ENCODE measurements around the gene NR2C2AP. TPM values are rescaled to one million over a fixed set of nuclear protein-coding genes. Genes with fewer than 3 reads are reported as not detected.

NR2C2AP gene
- total and polyA plus RNA-seq, 2 donors (not counting 3 experiments of a cell fraction or from before 2014, with no cell fraction given), result 11.9 to 17.5 TPM

DNA sequence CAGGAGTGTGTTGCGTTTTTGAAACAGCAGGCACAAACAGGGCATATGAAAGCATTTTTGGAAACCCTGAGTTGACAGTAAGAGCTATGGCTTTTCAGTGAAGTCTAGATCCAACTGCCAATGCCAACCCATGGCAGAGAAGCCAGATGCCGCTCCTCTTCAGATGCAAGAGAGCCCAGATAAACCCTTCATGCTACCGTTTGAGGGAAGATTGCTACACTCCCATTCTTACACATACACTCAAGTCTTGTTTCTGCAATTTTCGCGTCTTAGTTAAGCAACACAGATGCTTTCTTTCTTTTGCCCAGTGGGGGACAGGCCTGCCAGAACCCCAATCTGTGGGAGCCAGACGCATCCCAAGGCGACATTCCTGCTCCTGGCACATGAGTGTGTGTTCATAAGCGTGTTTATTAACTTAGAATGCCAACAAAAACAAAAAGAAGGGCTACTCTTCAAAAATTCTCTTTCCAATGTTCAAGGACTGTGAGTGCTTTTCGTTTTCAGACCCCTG, 21.7 kb downstream of the NR2C2AP start:
- H3K27ac ChIP-seq (ENCODE audit: insufficient read depth, low read depth, low read length), result no peak overlapping the region
- H3K4me3 ChIP-seq (replicated peaks in 1 of 3; ENCODE audit: insufficient read depth in 1 of 3, low read depth in 1 of 3, low read length in 3 of 3), result no peak overlapping the region
- TF ChIP-seq EZH2 (IDR thresholded peaks at IDR 0.05; ENCODE audit: borderline replicate concordance, low read depth, low read length, severe bottlenecking), result no peak
- no peak for TF ChIP-seq POLR2AphosphoS5 (IDR thresholded peaks at IDR 0.05; ENCODE audit: insufficient read depth, low read depth, low read length)
- no peak for TF ChIP-seq MYC (IDR thresholded peaks at IDR 0.05; ENCODE audit: low read depth, low read length)
- TF ChIP-seq, protein P1, sequence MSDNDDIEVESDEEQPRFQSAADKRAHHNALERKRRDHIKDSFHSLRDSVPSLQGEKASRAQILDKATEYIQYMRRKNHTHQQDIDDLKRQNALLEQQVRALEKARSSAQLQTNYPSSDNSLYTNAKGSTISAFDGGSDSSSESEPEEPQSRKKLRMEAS (IDR thresholded peaks at IDR 0.05; ENCODE audit: insufficient read depth, insufficient read length), result no peak
- no peak for TF ChIP-seq GATA2 (IDR thresholded peaks at IDR 0.05; ENCODE audit: insufficient read depth, insufficient read length, low read depth, low read length)
- TF ChIP-seq JUN (IDR thresholded peaks at IDR 0.05; ENCODE audit: borderline replicate concordance, insufficient read depth, insufficient read length, low read depth), result no peak
- no peak for TF ChIP-seq POLR2A (IDR thresholded peaks at IDR 0.05; ENCODE audit: low read depth, low read length)
- TF ChIP-seq FOS (IDR thresholded peaks at IDR 0.05; ENCODE audit: borderline replicate concordance, insufficient read depth, low read length), result no peak
- dilution Hi-C loops (cut with MboI; ENCODE audit: extremely low pct_ligation_motif_present, low sequenced_read_pairs) (no loop called here), intact Hi-C loops (cut with micrococcal nuclease) (no loop called here)
- no peak for DNase-seq (ENCODE audit: low read depth, low spot score)
- H3K9me3 ChIP-seq (replicated peaks; ENCODE audit: control insufficient read depth, insufficient read depth, low read length), result no peaks in the 10 kb centered on the region
- FAIRE-seq, result no peak
- H3K4me1 ChIP-seq (ENCODE audit: control insufficient read depth, extremely low read depth, insufficient read depth, low read length), result no peaks in the 10 kb centered on the region
- H3K27me3 ChIP-seq (ENCODE audit: control insufficient read depth in 2 of 2, insufficient read depth in 2 of 2, low read length in 2 of 2), result no peaks in the 10 kb centered on the region
- CTCF ChIA-PET, result no interaction called here
- no peaks in the 10 kb centered on the region for H3K9me1 ChIP-seq (replicated peaks; ENCODE audit: control insufficient read depth, extremely low read depth, insufficient read depth, low read length)
- H3K79me2 ChIP-seq (ENCODE audit: control insufficient read depth, insufficient read depth, low read length), result no peaks in the 10 kb centered on the region
- no peaks in the 10 kb centered on the region for H4K20me1 ChIP-seq (replicated peaks; ENCODE audit: control insufficient read depth, extremely low read depth, insufficient read depth, low read length)
- H3K9ac ChIP-seq (replicated peaks; ENCODE audit: extremely low read depth, insufficient read depth, low read length), result no peak overlapping the region
- BruUV-seq (replicated peaks), result no TSS peak
- POLR2A ChIA-PET, result interaction anchor here (0.7 kb wide), 1 partner anchor 32 kb away, joined by 3 read pairs; no protein-coding TSS in a partner anchor
- H3K36me3 ChIP-seq (ENCODE audit: control insufficient read depth in 2 of 2, extremely low read depth in 1 of 2, insufficient read depth in 2 of 2, low read length in 2 of 2), result peaks cover 0 to 6% of the 10 kb centered on the region in 2 experiments
- no peak overlapping the region for H3K4me2 ChIP-seq (ENCODE audit: insufficient read depth, low read length)
- H2AFZ ChIP-seq (ENCODE audit: low read depth, low read length), result no peak overlapping the region
